ENCODE measurements around the gene BATF3.
"Not testable (repeated sequence)": the region's sequence is repeated elsewhere in the genome, so short reads cannot be mapped to it uniquely, and the experiment has no call there.

The BATF3 gene

DNA sequence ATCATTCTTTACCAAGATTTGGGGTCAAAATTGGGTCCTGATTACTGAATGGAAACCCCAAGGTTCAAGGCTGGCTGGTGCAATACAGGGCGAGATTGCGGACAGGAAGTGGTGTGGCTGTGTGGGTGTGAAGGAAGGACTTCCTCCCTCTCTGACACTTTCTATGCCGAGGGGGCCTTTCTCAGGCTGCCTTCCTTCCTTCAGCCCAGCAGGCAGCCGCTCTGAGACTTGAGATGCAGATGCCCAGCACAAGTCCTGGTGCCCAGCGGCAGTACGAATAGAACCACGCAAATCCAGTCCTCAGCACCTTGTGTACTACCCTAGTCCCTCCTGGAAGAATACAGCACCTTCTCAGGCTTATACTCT is 16.3 kb downstream of the BATF3 start:
- DNase-seq: no peak

DNA sequence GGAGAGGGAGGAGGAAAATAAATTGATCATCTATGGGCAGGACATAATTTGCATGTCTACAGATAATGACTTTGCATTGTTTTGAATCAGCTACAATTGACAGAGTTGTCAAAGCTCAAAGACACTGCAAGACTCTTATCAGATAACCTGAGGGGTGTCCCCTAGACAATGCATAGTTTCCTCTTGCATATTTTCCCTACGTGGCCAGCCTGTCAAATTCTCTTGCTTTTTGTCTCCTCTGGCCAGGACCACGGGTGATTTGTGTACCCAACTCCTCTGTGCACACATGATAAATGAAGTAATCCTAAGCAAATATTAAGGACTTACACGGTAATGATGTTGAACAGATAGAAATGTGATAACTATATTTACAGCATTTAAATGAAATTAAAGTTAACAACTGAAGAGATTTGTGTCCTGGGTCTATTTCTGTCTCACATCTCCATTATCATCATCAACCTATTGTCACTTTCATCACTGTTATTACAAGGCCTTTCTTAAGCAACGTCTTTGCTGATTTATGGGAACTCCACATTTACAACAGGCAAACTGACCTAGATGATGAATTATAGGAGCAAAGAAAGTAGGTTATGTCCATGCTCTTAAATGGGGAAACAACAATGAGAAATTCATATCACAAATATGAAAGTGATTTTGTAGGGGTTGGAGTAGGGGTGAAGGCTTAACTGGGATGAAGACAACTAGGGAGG is 18.8 kb downstream of the BATF3 start:
- no peak for DNase-seq

DNA sequence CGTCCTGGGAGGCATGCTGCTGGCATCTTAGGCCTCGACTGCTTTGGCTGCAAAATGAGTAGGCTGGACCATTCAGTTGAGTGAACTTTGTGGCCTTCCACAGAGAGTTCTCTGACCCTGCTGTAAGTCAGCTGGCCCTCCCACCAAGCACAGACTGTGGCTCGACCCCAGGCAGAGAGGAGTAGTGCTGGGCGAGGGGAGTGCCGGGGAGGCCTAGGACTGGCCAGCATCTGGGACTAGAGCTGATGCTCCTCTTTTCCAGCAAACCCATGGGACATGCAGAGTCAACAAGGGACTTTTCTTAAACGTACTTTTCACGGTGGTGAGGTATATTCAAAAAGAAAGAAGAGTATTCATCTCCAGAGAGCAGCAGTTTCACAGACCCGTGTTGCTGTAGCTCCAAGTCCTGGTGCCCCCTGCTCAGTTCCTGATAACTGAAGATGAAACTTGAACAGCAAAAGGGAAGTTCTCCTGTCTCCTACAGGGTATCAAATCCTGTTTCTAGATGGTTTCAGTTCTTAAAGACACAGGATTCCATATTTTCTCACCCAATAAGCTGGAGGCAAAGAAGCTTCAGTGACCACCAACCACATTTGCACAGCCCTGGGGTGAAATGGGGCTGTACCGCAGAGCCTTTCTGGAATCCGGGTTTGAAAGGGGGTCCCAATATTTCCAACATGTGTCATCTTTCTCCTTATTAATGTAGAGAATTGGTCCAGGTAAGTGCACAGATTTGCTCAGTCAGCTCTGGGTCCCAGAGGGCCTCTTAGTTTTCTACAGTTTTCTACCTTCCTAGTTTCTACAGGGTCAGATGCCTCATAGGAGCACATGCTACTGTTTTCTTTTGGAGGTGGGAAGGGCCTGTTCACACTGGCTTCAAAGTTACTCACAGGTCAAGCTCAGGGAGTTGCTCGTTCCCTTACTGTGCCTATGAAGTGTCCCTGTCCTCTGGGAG is 20.9 kb downstream of the BATF3 start:
- DNase-seq: no peak

DNA sequence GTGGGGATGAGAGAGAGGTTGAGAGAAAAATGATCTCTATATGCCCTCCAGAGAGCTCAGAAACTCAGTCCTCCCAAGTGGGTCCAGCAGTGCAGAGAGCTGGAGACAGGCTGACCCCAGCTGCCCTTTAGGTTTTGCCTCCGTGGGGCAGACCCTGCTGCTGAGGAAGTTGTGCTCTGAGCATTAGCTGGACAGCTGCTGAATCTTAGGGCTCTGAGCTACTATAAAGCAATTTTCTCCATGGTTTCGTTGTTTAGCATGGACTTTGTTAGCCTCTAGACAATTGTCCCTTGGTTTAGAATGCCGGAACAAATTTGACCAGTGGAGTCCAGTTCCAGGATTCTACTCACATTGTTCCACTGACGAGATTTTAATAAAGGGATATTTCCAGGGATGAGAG is 22.1 kb downstream of the BATF3 start:
- DNase-seq: no peak

- no peak for DNase-seq
These were observed 22.5 kb downstream of the BATF3 start for GRCh38 chr1:212677136-212677535.

GRCh38 chr1:212675675-212676074 is 24.0 kb downstream of the BATF3 start:
- no peak for DNase-seq

GRCh38 chr1:212674872-212675271 is 24.8 kb downstream of the BATF3 start:
- DNase-seq: no peak

- DNase-seq: peak; percentile 72
These were observed 28.2 kb downstream of the BATF3 start for GRCh38 chr1:212671342-212672031.

- DNase-seq: no peak
These were observed 28.8 kb downstream of the BATF3 start for GRCh38 chr1:212670882-212671281.

- no peak for DNase-seq
These were observed 29.3 kb downstream of the BATF3 start for GRCh38 chr1:212670301-212670700.

DNA sequence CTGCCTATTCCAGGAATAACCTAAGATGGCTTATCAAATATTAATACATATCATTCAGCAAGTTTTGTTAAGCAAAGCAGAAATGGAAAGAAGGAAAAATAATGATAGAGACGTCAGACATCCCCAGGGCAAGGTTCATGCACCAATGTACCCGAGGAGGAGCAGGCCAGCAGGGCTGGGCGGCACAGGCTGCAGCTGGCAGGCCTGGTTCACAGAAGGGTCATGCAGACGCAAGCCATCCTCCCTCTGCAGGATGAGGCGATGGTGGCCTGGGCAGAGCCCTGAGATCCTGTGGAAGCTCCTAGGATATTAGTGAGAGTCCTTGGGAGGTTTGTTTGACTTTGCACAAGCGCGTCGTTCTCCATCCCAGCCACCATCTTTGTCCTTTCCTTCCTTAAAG is 30.0 kb downstream of the BATF3 start:
- no peak for DNase-seq

GRCh38 chr1:212669102-212669501 is 30.5 kb downstream of the BATF3 start:
- no peak for DNase-seq

DNA sequence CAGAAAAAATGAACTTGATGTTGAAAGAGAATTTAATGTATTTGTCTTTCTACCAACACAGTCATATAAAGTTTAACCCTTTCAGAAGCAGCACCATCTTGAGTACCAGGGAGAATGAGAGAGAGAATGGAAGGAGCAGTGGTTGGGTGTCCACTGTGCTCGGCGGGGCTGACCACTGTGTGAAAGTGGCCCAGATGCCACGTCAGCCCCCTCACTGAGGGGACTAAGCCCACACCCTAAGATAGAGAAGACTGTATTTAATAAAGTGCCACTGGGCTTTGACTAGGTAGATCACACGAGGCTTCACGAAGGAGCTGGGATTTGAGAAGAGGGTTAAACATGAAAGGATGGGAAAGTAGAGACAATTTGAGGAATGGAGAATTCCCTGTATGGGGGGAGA is 31.2 kb downstream of the BATF3 start:
- DNase-seq: no peak

DNA sequence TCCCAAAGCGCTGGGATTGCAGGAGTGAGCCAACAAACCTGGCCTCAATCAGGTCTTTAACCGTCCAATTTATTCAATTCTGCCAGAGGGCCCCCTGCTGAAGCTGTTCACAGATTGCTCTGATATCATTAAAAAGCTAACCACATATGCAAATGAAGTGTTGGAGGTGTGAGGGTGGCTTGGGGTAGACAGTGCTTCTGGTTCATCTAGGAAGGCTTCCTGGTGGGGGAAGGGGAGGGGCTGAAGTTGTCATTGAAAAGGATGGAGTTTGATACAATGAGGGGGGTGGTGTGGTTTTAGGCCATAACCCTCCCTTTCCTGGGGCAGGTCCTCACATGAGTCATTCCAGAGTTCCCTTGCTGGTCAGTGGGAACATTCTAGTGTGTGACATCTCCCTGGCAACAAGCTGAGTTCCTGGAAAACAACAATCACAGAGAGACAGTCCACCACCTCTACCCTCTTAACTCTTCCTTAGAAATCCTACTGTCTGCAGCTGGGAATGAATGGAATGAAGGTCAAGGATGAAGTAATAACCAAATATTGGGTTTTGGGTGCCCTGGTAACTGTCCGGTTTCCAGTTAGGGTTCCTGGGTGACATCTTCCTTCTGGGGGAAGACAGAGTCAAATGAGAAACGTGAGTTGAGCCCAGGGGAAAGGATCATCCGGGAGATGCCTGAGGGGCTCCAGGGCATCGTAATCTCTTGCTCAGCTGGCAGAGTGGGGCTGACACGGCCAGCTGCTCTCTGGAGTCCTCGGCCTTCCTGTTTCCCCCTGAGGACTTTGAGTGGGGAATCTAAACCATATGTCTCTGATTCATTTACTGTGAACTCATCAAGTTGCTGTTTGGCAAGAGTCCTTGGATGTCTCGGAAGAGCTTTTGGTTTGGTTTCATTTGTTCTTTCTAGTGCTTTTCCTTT is 32.2 kb downstream of the BATF3 start:
- DNase-seq: peak; percentile 79

GRCh38 chr1:212666116-212666775 is 33.4 kb downstream of the BATF3 start:
- DNase-seq: no peak

GRCh38 chr1:212665241-212666115 is 34.2 kb downstream of the BATF3 start:
- peak; percentile 84 for DNase-seq

GRCh38 chr1:212664409-212665199 is 35.0 kb downstream of the BATF3 start:
- DNase-seq: no peak

- not testable (repeated sequence) for DNase-seq
These were observed 41.4 kb downstream of the BATF3 start for GRCh38 chr1:212658250-212658649.

DNA sequence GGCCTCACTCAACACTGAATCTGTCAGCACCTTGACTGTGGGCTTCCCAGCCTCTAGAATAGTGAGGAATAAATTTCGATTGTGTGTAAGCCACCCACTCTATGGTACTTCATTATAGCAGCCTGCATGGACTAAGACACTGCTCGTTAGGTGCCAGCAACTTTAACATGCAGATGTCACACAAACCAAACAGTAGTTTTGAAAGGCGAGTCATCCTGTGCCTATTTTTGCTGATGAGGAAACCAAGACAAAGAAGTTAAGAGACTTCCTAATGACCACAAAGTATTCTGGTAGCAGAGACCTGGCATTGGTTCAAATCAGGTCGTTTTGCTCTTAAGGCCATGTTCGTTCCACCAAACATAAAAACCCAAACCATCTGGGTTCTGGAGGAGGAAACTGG is 42.9 kb downstream of the BATF3 start:
- DNase-seq: no peak
